BLaER1 (cell line): Measurements from ENCODE around the gene PEX16.

Source experiments
- H3K27ac ChIP-seq: shearing (Covaris generic); formaldehyde crosslinking; 2 replicates; pipeline ENCODE4 v1.8.1; 2022
- H3K27me3 ChIP-seq: shearing (Covaris generic); formaldehyde crosslinking; 2 replicates; pipeline ENCODE4 v1.8.1; 2022
- H3K36me3 ChIP-seq: shearing (Covaris generic); formaldehyde crosslinking; 2 replicates; pipeline ENCODE4 v1.8.1; 2022
- H3K4me1 ChIP-seq: shearing (Covaris generic); formaldehyde crosslinking; 2 replicates; pipeline ENCODE4 v1.8.1; 2022
- H3K4me2 ChIP-seq: shearing (Covaris generic); formaldehyde crosslinking; 2 replicates; pipeline ENCODE4 v1.8.1; 2022
- H3K4me3 ChIP-seq: shearing (Covaris generic); formaldehyde crosslinking; 2 replicates; pipeline ENCODE4 v1.8.1; 2022
- H3K9ac ChIP-seq: shearing (Covaris generic); formaldehyde crosslinking; 2 replicates; pipeline ENCODE4 v1.8.1; 2022
- H3K9me3 ChIP-seq: shearing (Covaris generic); formaldehyde crosslinking; 2 replicates; pipeline ENCODE4 v1.8.1; 2022
- H4K20me1 ChIP-seq: shearing (Covaris generic); formaldehyde crosslinking; 2 replicates; pipeline ENCODE4 v1.8.1; 2022
- Cebpa-rat ChIP-seq: shearing (Covaris generic); IDR thresholded peaks from 2 replicates; pipeline ENCODE4 v1.8.1; 2022

PEX16 gene

GRCh38 chr11:45941285-45941684 lies 23.6 kb upstream of the PEX16 start:
- Histone ChIP-seq H3K27ac (no peak overlapping the region), H3K4me3 (no peak overlapping the region), H4K20me1 (no peaks in the 10 kb centered on the region), H3K27me3 (no peaks in the 10 kb centered on the region), H3K9me3 (no peaks in the 10 kb centered on the region), H3K4me1 (peaks cover 21% of the 10 kb centered on the region), H3K9ac (no peak overlapping the region), H3K36me3 (peaks cover 53% of the 10 kb centered on the region), H3K4me2 (no peak overlapping the region)
- no peak for TF ChIP-seq Cebpa-rat

GRCh38 chr11:45939836-45940235 lies 22.2 kb upstream of the PEX16 start:
- Histone ChIP-seq H3K9me3 (no peaks in the 10 kb centered on the region), H3K4me3 (no peak overlapping the region), H3K4me2 (no peak overlapping the region), H3K27me3 (peaks cover 4% of the 10 kb centered on the region; the same call in 1 of the 2 replicates), H3K27ac (no peak overlapping the region), H3K9ac (no peak overlapping the region), H3K36me3 (peaks cover 53% of the 10 kb centered on the region), H3K4me1 (peaks cover 33% of the 10 kb centered on the region), H4K20me1 (peaks cover under 1% of the 10 kb centered on the region; the same call in 1 of the 2 replicates)
- TF ChIP-seq Cebpa-rat, result no peak

GRCh38 chr11:45937916-45938315 lies 20.2 kb upstream of the PEX16 start:
- peak overlapping the region; percentile 47; the same call in 1 of the 2 replicates for H3K4me2 ChIP-seq
- peaks cover 13% of the 10 kb centered on the region for H4K20me1 ChIP-seq
- H3K9ac ChIP-seq, result no peak overlapping the region
- peaks cover 43% of the 10 kb centered on the region for H3K36me3 ChIP-seq
- H3K4me3 ChIP-seq, result no peak overlapping the region
- H3K27me3 ChIP-seq, result peaks cover 23% of the 10 kb centered on the region; the same call in 1 of the 2 replicates
- H3K27ac ChIP-seq, result no peak overlapping the region
- no peaks in the 10 kb centered on the region for H3K9me3 ChIP-seq
- H3K4me1 ChIP-seq, result peaks cover 52% of the 10 kb centered on the region
- no peak for TF ChIP-seq Cebpa-rat

- H3K36me3 ChIP-seq, result peaks cover 36% of the 10 kb centered on the region
- no peaks in the 10 kb centered on the region for H3K9me3 ChIP-seq
- peaks cover 65% of the 10 kb centered on the region for H3K4me1 ChIP-seq
- TF ChIP-seq Cebpa-rat, result no peak
- peaks cover 13% of the 10 kb centered on the region for H4K20me1 ChIP-seq
- H3K27me3 ChIP-seq, result peaks cover 33% of the 10 kb centered on the region; the same call in 1 of the 2 replicates
- H3K4me2 ChIP-seq, result no peak overlapping the region
- H3K9ac ChIP-seq, result no peak overlapping the region
- H3K27ac ChIP-seq, result no peak overlapping the region
- H3K4me3 ChIP-seq, result no peak overlapping the region
These were observed 18.9 kb upstream of the PEX16 start for GRCh38 chr11:45936511-45937054.

GRCh38 chr11:45935349-45936064 lies 17.8 kb upstream of the PEX16 start:
- H3K27ac ChIP-seq, result no peak overlapping the region

GRCh38 chr11:45934580-45935318 lies 17.1 kb upstream of the PEX16 start:
- Histone ChIP-seq H3K9ac (no peak overlapping the region; the same call in 1 of the 2 replicates), H3K27ac (no peak overlapping the region), H3K9me3 (no peaks in the 10 kb centered on the region), H3K27me3 (peaks cover 33% of the 10 kb centered on the region; the same call in 1 of the 2 replicates), H3K4me3 (no peak overlapping the region), H4K20me1 (peaks cover 18% of the 10 kb centered on the region), H3K4me2 (peak overlapping the region; percentile 97), H3K4me1 (peaks cover 82% of the 10 kb centered on the region), H3K36me3 (peaks cover 36% of the 10 kb centered on the region)
- no peak for TF ChIP-seq Cebpa-rat

More at GRCh38 chr11:45935349-45936064, 17.8 kb upstream of the PEX16 start:
- H3K4me3 ChIP-seq, result no peak overlapping the region
- peaks cover 36% of the 10 kb centered on the region for H3K36me3 ChIP-seq
- H3K9me3 ChIP-seq, result no peaks in the 10 kb centered on the region
- H3K9ac ChIP-seq, result no peak overlapping the region
- peaks cover 13% of the 10 kb centered on the region for H4K20me1 ChIP-seq
- no peak for TF ChIP-seq Cebpa-rat
- H3K4me2 ChIP-seq, result no peak overlapping the region
- peaks cover 33% of the 10 kb centered on the region; the same call in 1 of the 2 replicates for H3K27me3 ChIP-seq
- peaks cover 76% of the 10 kb centered on the region for H3K4me1 ChIP-seq

- Histone ChIP-seq H3K27me3 (peaks cover 33% of the 10 kb centered on the region; the same call in 1 of the 2 replicates), H3K9me3 (no peaks in the 10 kb centered on the region), H3K9ac (peak overlapping the region; percentile 71), H3K36me3 (peaks cover 36% of the 10 kb centered on the region), H3K27ac (peak overlapping the region; percentile 55; the same call in 1 of the 2 replicates), H3K4me1 (peaks cover 82% of the 10 kb centered on the region), H3K4me2 (peak overlapping the region; percentile 97), H3K4me3 (peak overlapping the region; percentile 15), H4K20me1 (peaks cover 18% of the 10 kb centered on the region)
- TF ChIP-seq Cebpa-rat, result no peak
These were observed 16.3 kb upstream of the PEX16 start for GRCh38 chr11:45933846-45934579.

- H4K20me1 ChIP-seq, result peaks cover 18% of the 10 kb centered on the region
- peak overlapping the region; percentile 97 for H3K4me2 ChIP-seq
These were observed 15.6 kb upstream of the PEX16 start for GRCh38 chr11:45933131-45933831.

More at GRCh38 chr11:45933131-45933831, 15.6 kb upstream of the PEX16 start:
- no peak for TF ChIP-seq Cebpa-rat
- H3K36me3 ChIP-seq, result peaks cover 39% of the 10 kb centered on the region
- peak overlapping the region; percentile 71 for H3K9ac ChIP-seq
- peak overlapping the region; percentile 55; the same call in 1 of the 2 replicates for H3K27ac ChIP-seq
- H3K9me3 ChIP-seq, result no peaks in the 10 kb centered on the region
- H3K4me3 ChIP-seq, result peak overlapping the region; percentile 15
- peaks cover 82% of the 10 kb centered on the region for H3K4me1 ChIP-seq
- peaks cover 33% of the 10 kb centered on the region; the same call in 1 of the 2 replicates for H3K27me3 ChIP-seq
